Activated CD8-positive, alpha-beta memory T cell treated with anti-CD3 and anti-CD28 coated beads, Interleukin-2, amount 50 U/mL, for 1 hour (primary cell): ENCODE measurements around the gene HAUS3.
"Not testable (repeated sequence)": the region's sequence is repeated elsewhere in the genome, so short reads cannot be mapped to it uniquely, and the experiment has no call there.

Experiments
- DNase-seq: peaks from one replicate; pipeline ENCODE4 v3.0.0-alpha.2; 2020; ENCODE audit errors: extremely low read depth

HAUS3 gene

GRCh38 chr4:2220016-2220630 lies 21.8 kb downstream of the HAUS3 start:
- DNase-seq: peak; percentile 57

GRCh38 chr4:2219233-2219760 lies 22.6 kb downstream of the HAUS3 start:
- no peak for DNase-seq

GRCh38 chr4:2218436-2218835 lies 23.5 kb downstream of the HAUS3 start:
- DNase-seq: no peak

- no peak for DNase-seq
Observed at GRCh38 chr4:2217726-2218125, 24.2 kb downstream of the HAUS3 start.

- DNase-seq: no peak
Observed at GRCh38 chr4:2212831-2213230, 29.1 kb downstream of the HAUS3 start.

- not testable (repeated sequence) for DNase-seq
Observed at GRCh38 chr4:2202789-2203188, 39.1 kb downstream of the HAUS3 start.

GRCh38 chr4:2194496-2194895 lies 47.4 kb downstream of the HAUS3 start:
- no peak for DNase-seq

GRCh38 chr4:2193326-2193725 lies 48.6 kb downstream of the HAUS3 start:
- no peak for DNase-seq

GRCh38 chr4:2186865-2187172 lies 55.1 kb downstream of the HAUS3 start:
- no peak for DNase-seq

- no peak for DNase-seq
Observed at GRCh38 chr4:2186133-2186864, 55.6 kb downstream of the HAUS3 start.

- no peak for DNase-seq
Observed at GRCh38 chr4:2183394-2183793, 58.5 kb downstream of the HAUS3 start.

- no peak for DNase-seq
Observed at GRCh38 chr4:2182994-2183393, 58.9 kb downstream of the HAUS3 start.

GRCh38 chr4:2180410-2180809 lies 61.5 kb downstream of the HAUS3 start:
- DNase-seq: no peak

GRCh38 chr4:2179717-2180116 lies 62.2 kb downstream of the HAUS3 start:
- DNase-seq: no peak

- DNase-seq: no peak
Observed at GRCh38 chr4:2178986-2179385, 62.9 kb downstream of the HAUS3 start.
